ENCODE results near the gene KRT13. TPM values are rescaled to one million over a fixed set of nuclear protein-coding genes. Genes with fewer than 3 reads are reported as not detected.

Gene KRT13
- total RNA-seq, 1 experiment from 2014 or later: not detected

DNA sequence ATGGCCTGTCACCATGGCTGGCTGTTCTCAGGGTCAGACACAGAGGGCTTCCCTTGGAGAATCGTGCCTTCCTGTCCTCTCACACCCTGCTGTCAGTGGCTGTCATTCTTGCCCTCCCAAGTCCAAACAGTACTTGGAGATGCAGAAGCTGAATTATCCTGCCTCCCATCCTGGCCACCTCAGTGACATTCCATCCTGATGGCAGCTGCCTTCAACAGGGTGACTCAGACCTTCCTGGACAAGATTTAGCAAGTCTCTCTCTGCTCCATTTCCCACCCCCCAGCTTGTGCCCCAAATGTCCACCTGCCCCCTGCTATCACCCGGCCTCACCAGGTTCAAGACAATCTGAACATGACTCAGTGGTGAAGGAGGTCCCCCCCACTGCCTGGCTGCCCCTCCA is 10.9 kb downstream of the KRT13 start (continued):
- TF ChIP-seq RELA (CRISPR knock-in tag; IDR thresholded peaks at IDR 0.05; ENCODE audit: borderline replicate concordance) (no peak), TCF7 (CRISPR knock-in tag; IDR thresholded peaks at IDR 0.05; ENCODE audit: low read depth) (no peak), NFE2L1 (CRISPR knock-in tag; IDR thresholded peaks at IDR 0.05) (no peak), JUN (CRISPR knock-in tag; IDR thresholded peaks at IDR 0.05) (no peak), ZNF138 (CRISPR knock-in tag; conservative IDR thresholded peaks at IDR 0.05) (no peak)
- TF ChIP-seq, protein P1, sequence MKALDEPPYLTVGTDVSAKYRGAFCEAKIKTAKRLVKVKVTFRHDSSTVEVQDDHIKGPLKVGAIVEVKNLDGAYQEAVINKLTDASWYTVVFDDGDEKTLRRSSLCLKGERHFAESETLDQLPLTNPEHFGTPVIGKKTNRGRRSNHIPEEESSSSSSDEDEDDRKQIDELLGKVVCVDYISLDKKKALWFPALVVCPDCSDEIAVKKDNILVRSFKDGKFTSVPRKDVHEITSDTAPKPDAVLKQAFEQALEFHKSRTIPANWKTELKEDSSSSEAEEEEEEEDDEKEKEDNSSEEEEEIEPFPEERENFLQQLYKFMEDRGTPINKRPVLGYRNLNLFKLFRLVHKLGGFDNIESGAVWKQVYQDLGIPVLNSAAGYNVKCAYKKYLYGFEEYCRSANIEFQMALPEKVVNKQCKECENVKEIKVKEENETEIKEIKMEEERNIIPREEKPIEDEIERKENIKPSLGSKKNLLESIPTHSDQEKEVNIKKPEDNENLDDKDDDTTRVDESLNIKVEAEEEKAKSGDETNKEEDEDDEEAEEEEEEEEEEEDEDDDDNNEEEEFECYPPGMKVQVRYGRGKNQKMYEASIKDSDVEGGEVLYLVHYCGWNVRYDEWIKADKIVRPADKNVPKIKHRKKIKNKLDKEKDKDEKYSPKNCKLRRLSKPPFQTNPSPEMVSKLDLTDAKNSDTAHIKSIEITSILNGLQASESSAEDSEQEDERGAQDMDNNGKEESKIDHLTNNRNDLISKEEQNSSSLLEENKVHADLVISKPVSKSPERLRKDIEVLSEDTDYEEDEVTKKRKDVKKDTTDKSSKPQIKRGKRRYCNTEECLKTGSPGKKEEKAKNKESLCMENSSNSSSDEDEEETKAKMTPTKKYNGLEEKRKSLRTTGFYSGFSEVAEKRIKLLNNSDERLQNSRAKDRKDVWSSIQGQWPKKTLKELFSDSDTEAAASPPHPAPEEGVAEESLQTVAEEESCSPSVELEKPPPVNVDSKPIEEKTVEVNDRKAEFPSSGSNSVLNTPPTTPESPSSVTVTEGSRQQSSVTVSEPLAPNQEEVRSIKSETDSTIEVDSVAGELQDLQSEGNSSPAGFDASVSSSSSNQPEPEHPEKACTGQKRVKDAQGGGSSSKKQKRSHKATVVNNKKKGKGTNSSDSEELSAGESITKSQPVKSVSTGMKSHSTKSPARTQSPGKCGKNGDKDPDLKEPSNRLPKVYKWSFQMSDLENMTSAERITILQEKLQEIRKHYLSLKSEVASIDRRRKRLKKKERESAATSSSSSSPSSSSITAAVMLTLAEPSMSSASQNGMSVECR (CRISPR knock-in tag; IDR thresholded peaks at IDR 0.05; ENCODE audit: borderline replicate concordance): no peak
- TF ChIP-seq, protein P2, sequence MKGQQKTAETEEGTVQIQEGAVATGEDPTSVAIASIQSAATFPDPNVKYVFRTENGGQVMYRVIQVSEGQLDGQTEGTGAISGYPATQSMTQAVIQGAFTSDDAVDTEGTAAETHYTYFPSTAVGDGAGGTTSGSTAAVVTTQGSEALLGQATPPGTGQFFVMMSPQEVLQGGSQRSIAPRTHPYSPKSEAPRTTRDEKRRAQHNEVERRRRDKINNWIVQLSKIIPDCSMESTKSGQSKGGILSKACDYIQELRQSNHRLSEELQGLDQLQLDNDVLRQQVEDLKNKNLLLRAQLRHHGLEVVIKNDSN (CRISPR knock-in tag; IDR thresholded peaks at IDR 0.05): no peak

DNA sequence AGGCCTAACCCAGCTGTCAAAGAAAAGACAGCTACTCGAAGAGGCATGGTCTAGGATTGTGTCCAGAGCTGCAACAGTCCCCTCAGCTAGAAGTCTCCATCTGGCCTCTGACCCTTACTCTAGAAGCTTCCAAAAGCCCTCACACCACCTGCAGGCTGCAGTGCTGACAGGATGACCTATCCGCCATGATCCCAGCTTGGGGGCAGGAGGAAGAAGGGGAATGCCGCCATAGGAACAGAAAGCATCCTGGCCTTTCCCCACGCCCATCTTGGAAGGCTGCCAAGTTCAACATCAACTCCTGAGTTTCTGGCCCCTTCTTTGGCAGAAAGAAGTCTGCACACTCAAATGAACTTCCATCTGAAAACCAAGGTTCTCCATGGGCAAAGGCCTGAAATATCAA is 12.6 kb downstream of the KRT13 start:
- no peak overlapping the region for H3K4me3 Mint-ChIP-seq
- ChIA-PET POLR2A (interaction anchor here (0.5 kb wide), 1 partner anchor 34 kb away, joined by 3 read pairs; no protein-coding TSS in a partner anchor), CTCF (interaction anchor here (1.0 to 10.9 kb wide), 3 partner anchors 56 to 173 kb away, joined by 3 to 160 read pairs (median 3); no protein-coding TSS in a partner anchor)

DNA sequence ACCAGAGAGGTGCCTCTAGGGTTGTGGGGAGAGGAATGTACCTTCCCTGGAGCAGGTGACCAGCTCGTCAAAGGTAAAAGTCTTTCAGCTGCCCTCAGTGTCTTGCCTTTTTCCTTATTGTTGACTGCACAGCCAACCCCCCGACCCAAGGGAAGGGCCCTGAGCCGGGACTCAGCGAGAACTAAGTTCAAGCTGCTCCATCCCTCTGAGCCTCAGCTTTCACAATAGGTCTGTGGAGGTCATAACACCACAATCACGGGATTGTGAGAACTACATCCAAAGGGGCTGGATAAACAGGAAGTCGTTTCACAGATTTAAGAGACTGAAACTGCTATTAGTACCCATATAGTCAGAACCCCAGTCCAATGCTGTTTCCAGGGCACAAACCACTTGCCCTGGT is 13.1 kb downstream of the KRT13 start:
- H3K9me3 Mint-ChIP-seq: no peaks in the 10 kb centered on the region
- CTCF ChIA-PET: interaction anchor here (1.0 to 10.9 kb wide), 3 partner anchors 56 to 173 kb away, joined by 3 to 160 read pairs (median 3); no protein-coding TSS in a partner anchor
- 0 out of 2 replicates have a peak, but pooled peaks cover 6% of the 10 kb centered on the region for H3K4me1 Mint-ChIP-seq
- no peaks in the 10 kb centered on the region; the same call in 1 of the 2 replicates for H3K27me3 Mint-ChIP-seq (ENCODE audit: low read depth)
- H3K36me3 Mint-ChIP-seq: no peaks in the 10 kb centered on the region
- no peak overlapping the region for H3K27ac Mint-ChIP-seq
- POLR2A ChIA-PET: interaction anchor here (1.1 kb wide), 1 partner anchor 57 kb away, joined by 4 read pairs; no protein-coding TSS in a partner anchor
- no peak overlapping the region for H3K4me3 Mint-ChIP-seq
- ATAC-seq: no peak
- no peak for DNase-seq (ENCODE audit: low spot score)
- TF ChIP-seq TP53 (CRISPR knock-in tag; IDR thresholded peaks at IDR 0.05): no peak
- TF ChIP-seq EMX1 (CRISPR knock-in tag; IDR thresholded peaks at IDR 0.05): no peak
- TF ChIP-seq, protein P3, sequence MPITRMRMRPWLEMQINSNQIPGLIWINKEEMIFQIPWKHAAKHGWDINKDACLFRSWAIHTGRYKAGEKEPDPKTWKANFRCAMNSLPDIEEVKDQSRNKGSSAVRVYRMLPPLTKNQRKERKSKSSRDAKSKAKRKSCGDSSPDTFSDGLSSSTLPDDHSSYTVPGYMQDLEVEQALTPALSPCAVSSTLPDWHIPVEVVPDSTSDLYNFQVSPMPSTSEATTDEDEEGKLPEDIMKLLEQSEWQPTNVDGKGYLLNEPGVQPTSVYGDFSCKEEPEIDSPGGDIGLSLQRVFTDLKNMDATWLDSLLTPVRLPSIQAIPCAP (CRISPR knock-in tag; IDR thresholded peaks at IDR 0.05): no peak
- no peak for TF ChIP-seq NR3C1 (CRISPR knock-in tag; conservative IDR thresholded peaks at IDR 0.05; ENCODE audit: low read depth)
- no peak for TF ChIP-seq FOXP1 (CRISPR knock-in tag; IDR thresholded peaks at IDR 0.05; ENCODE audit: borderline replicate concordance)
- TF ChIP-seq, protein P4, sequence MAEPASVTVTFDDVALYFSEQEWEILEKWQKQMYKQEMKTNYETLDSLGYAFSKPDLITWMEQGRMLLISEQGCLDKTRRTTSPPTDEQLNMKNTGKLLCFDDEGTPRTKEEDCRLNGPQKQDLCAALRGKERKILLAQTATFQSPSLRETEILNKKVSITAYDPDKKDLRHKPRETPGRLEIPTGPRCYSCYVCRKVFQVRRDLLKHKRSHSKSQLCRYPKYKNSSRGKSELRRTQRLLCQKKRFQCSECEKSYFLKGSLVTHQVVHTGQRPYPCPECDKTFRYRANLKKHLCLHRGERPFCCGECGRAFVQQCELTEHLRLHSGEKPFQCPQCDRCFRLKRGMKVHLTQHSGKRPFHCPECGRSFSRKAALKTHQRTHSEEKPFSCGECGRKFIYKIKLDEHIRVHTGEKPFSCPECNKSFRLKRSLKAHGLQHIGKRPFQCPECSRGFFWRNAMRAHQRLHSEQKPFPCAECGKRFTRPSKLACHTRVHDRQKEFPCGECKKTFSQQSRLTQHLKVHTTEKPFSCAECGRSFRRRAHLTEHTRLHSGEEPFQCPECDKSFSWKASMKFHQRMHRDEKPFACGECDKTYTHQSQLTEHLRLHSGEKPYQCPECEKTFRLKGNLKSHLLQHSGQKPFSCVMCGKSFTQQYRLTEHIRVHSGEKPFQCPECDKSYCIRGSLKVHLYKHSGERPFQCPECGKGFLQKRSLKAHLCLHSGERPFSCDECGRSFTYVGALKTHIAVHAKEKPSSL (CRISPR knock-in tag; conservative IDR thresholded peaks at IDR 0.05): no peak
- TF ChIP-seq, protein P5, sequence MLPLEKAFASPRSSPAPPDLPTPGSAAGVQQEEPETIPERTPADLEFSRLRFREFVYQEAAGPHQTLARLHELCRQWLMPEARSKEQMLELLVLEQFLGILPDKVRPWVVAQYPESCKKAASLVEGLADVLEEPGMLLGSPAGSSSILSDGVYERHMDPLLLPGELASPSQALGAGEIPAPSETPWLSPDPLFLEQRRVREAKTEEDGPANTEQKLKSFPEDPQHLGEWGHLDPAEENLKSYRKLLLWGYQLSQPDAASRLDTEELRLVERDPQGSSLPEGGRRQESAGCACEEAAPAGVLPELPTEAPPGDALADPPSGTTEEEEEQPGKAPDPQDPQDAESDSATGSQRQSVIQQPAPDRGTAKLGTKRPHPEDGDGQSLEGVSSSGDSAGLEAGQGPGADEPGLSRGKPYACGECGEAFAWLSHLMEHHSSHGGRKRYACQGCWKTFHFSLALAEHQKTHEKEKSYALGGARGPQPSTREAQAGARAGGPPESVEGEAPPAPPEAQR (CRISPR knock-in tag; IDR thresholded peaks at IDR 0.05): no peak
- no peak for TF ChIP-seq GRHL2 (CRISPR knock-in tag; IDR thresholded peaks at IDR 0.05; ENCODE audit: insufficient replicate concordance, severe bottlenecking)
- TF ChIP-seq NFYB (CRISPR knock-in tag; conservative IDR thresholded peaks at IDR 0.05; ENCODE audit: low read depth): no peak
- TF ChIP-seq NR1H2 (CRISPR knock-in tag; IDR thresholded peaks at IDR 0.05): no peak
- TF ChIP-seq ZNF232 (CRISPR knock-in tag; IDR thresholded peaks at IDR 0.05): no peak

More for the DNA sequence above, 12.6 kb downstream of the KRT13 start:
- no peak for ATAC-seq
- H3K27me3 Mint-ChIP-seq (ENCODE audit: low read depth): no peaks in the 10 kb centered on the region
- H3K27ac Mint-ChIP-seq: no peak overlapping the region
- no peak for DNase-seq (ENCODE audit: low spot score)
- no peaks in the 10 kb centered on the region for H3K36me3 Mint-ChIP-seq
- TF ChIP-seq ZNF121 (CRISPR knock-in tag; IDR thresholded peaks at IDR 0.05): no peak
- no peak for TF ChIP-seq ZNF671 (CRISPR knock-in tag; IDR thresholded peaks at IDR 0.05)
- no peak for TF ChIP-seq SP1 (CRISPR knock-in tag; conservative IDR thresholded peaks at IDR 0.05)
- no peak for TF ChIP-seq RELA (CRISPR knock-in tag; IDR thresholded peaks at IDR 0.05; ENCODE audit: borderline replicate concordance)
- TF ChIP-seq, protein P6, sequence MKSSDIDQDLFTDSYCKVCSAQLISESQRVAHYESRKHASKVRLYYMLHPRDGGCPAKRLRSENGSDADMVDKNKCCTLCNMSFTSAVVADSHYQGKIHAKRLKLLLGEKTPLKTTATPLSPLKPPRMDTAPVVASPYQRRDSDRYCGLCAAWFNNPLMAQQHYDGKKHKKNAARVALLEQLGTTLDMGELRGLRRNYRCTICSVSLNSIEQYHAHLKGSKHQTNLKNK (CRISPR knock-in tag; IDR thresholded peaks at IDR 0.05): no peak
- TF ChIP-seq NR1H2 (CRISPR knock-in tag; IDR thresholded peaks at IDR 0.05): no peak
- TF ChIP-seq, protein P7, sequence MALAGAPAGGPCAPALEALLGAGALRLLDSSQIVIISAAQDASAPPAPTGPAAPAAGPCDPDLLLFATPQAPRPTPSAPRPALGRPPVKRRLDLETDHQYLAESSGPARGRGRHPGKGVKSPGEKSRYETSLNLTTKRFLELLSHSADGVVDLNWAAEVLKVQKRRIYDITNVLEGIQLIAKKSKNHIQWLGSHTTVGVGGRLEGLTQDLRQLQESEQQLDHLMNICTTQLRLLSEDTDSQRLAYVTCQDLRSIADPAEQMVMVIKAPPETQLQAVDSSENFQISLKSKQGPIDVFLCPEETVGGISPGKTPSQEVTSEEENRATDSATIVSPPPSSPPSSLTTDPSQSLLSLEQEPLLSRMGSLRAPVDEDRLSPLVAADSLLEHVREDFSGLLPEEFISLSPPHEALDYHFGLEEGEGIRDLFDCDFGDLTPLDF (CRISPR knock-in tag; IDR thresholded peaks at IDR 0.05): no peak
- H3K4me1 Mint-ChIP-seq: 0 out of 2 replicates have a peak, but pooled peaks cover 6% of the 10 kb centered on the region
- no peaks in the 10 kb centered on the region for H3K9me3 Mint-ChIP-seq
